Right lobe of liver (tissue), 4 donors: ENCODE measurements around the gene PBX2.

ENCODE experiments used
- POLR2A ChIP-seq: fragments of 450-650 bp; IDR thresholded peaks from one replicate; pipeline ENCODE4 v1.6.1; 2017; ENCODE audit warnings: antibody characterized with exemption, mild to moderate bottlenecking
- TF ChIP-seq, protein P1 (sequence below), 4 donors: fragments of 200-600 bp in 3 of 4; fragments of 450-650 bp in 1 of 4; IDR thresholded peaks; one replicate each; pipeline versions ENCODE4 v1.5.1 to v1.8.0; 2016 to 2022; ENCODE audit warnings: antibody characterized with exemption in 4 of 4, mild to moderate bottlenecking in 2 of 4
- donor health status: DM: no; HTN: no; CAD: no.
- donor health status: DM: no; HTN: no; CAD: no.
- donor health status: DM: no; HTN: yes; CAD: no.

GRCh38 chr6:32176476-32177182 is 13.4 kb downstream of the PBX2 start:
- no peak for TF ChIP-seq POLR2A
- TF ChIP-seq, protein P1, sequence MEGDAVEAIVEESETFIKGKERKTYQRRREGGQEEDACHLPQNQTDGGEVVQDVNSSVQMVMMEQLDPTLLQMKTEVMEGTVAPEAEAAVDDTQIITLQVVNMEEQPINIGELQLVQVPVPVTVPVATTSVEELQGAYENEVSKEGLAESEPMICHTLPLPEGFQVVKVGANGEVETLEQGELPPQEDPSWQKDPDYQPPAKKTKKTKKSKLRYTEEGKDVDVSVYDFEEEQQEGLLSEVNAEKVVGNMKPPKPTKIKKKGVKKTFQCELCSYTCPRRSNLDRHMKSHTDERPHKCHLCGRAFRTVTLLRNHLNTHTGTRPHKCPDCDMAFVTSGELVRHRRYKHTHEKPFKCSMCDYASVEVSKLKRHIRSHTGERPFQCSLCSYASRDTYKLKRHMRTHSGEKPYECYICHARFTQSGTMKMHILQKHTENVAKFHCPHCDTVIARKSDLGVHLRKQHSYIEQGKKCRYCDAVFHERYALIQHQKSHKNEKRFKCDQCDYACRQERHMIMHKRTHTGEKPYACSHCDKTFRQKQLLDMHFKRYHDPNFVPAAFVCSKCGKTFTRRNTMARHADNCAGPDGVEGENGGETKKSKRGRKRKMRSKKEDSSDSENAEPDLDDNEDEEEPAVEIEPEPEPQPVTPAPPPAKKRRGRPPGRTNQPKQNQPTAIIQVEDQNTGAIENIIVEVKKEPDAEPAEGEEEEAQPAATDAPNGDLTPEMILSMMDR (IDR thresholded peaks at IDR 0.05) = no peak
